ENCODE results near the gene SLC37A1.
A peak's percentile ranks its signal among the peaks of the same experiment; 100 is the strongest.

Gene SLC37A1

DNA sequence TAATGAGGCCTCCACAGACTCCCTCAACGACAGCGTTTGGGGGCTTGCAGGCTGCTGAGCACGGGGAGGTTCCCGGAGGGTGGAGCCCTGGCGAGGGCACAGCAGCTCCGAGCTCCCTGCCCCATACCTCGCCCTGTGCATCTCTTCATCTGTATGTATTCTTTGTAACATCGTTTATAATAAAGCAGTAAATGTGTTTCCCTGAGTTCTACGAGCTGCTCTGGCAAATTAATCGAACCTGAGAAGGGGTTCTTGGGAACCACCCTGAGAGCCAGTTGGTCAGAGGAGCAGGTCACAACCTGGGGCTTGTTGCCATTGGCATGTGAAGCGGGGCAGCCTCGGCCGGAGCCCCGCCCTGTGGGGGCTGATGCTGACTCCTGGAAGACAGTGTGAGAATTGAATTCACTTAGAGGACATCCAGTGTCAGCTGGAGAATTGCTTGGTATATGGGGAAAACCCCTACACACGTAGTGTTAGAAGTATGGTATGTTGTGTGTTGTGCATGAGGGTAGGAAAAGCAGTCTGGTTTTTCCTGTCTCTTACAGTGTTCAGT, 11.5 kb downstream of the SLC37A1 start:
- H3K4me3 ChIP-seq (ENCODE audit: low read depth, low read length), result peak overlapping the region; percentile 26
- no peak for DNase-seq (ENCODE audit: low read depth)
- TF ChIP-seq, protein P1, sequence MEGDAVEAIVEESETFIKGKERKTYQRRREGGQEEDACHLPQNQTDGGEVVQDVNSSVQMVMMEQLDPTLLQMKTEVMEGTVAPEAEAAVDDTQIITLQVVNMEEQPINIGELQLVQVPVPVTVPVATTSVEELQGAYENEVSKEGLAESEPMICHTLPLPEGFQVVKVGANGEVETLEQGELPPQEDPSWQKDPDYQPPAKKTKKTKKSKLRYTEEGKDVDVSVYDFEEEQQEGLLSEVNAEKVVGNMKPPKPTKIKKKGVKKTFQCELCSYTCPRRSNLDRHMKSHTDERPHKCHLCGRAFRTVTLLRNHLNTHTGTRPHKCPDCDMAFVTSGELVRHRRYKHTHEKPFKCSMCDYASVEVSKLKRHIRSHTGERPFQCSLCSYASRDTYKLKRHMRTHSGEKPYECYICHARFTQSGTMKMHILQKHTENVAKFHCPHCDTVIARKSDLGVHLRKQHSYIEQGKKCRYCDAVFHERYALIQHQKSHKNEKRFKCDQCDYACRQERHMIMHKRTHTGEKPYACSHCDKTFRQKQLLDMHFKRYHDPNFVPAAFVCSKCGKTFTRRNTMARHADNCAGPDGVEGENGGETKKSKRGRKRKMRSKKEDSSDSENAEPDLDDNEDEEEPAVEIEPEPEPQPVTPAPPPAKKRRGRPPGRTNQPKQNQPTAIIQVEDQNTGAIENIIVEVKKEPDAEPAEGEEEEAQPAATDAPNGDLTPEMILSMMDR (IDR thresholded peaks at IDR 0.05; ENCODE audit: control insufficient read depth, extremely low read depth, insufficient read depth), result no peak

DNA sequence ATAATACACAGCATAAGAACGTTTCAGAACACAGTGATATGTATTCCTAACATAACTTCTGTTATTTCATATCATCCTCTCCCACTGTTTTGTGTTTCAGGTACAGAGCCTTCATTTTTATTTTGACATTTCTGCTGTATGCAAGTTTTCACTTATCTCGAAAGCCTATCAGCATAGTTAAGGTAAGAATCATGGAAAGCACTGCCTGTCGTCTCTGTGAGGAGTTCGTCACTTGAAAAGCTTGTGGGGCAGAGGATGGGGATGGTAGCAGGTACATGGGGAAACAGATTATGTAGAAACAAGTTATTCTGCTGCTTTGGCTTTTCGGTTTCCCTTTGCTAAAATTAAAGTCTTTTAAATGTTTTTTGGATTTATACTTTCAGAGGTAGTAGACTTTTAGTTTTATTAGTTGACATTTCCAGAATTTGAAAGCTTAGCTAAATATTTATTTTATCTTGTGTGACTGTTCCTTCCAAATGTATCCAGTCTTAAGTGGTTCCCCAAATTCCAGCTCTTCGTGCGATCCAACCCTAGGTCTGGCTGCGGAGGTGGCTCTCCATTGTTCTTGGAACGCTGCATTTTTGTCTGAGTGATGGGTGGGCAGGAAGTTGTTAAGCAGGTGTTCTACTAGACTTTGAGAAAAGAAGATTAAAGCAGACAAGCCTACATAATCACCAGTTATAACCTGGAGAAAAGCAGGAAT, 12.2 kb downstream of the SLC37A1 start:
- H3K4me3 ChIP-seq (ENCODE audit: low read depth, low read length), result no peak overlapping the region
- DNase-seq (ENCODE audit: low read depth), result no peak
- TF ChIP-seq, protein P1 (IDR thresholded peaks at IDR 0.05; ENCODE audit: control insufficient read depth, extremely low read depth, insufficient read depth), result no peak

DNA sequence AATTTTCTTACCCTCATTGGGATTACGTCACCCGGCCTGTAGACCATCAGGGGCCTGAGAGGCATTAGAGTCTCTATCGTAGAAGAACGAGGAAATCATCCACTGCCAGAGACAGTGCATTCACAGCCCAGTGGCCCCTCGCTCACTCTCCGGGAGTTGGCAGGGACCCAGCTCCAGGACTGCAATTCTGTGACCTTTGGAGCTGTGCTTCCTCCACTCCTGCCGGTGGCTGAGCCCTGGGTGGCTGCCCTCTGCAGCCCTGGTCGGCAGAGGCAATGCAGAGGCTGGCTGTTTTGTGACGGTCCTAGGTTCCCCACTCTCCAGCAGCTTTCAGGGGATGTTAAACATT, 12.7 kb downstream of the SLC37A1 start:
- H3K4me3 ChIP-seq (ENCODE audit: low read depth, low read length), result no peak overlapping the region; the same call in 1 of the 2 replicates
- DNase-seq (ENCODE audit: low read depth), result no peak
- TF ChIP-seq, protein P1 (IDR thresholded peaks at IDR 0.05; ENCODE audit: control insufficient read depth, extremely low read depth, insufficient read depth), result no peak

DNA sequence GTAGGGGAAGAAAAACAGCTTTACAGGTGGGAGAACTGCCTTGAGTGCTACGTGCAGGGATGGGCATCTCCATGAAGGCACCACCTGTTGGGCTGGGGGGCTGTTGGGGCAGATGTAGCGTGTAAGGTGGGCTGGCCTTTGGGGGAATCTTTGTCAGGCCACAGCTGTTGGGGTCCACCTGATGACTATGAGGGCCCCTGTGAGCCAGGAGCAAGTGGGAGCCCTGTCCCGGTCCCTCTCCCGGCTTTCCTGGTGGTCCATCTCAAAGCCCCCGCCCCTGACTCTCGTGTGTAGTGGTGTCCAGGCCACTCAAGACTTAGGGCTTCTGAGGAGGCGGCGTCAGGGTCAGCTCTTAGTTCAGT, 13.5 kb downstream of the SLC37A1 start:
- no peak overlapping the region for H3K4me3 ChIP-seq (ENCODE audit: low read depth, low read length)
- no peak for DNase-seq (ENCODE audit: low read depth)
- TF ChIP-seq, protein P1 (IDR thresholded peaks at IDR 0.05; ENCODE audit: control insufficient read depth, extremely low read depth, insufficient read depth), result no peak

DNA sequence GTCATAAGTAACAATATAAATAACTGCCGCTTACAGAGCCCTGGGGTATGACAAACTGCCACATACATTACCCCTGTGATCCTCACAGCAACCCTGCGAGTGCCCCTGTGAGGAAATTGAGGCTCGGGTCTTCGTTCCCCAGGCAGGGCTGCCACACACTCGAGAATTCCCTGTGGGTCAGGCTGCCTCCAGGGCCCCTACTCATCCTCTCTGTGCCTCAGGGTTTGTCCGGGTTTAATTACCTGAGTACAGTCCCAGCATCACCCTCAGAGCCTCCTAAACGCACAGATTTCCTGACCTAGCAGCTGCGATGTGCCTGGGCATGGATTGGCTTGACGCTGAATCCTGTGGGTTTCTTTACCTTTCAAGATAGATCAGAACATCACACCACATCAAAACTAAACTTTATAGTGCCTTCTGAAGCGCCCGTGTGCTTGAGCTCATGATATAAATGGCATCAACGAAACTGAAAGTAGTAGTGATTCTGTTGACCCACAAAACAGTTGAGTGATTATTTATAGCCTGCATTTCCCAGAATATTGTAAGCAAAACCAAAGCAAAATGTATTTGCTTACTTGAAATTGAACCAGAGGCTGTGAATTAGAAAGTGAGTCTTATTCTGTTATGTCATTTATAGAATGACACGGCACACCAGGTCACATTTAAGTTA, 14.0 kb downstream of the SLC37A1 start:
- DNase-seq (ENCODE audit: low read depth), result no peak
- H3K4me3 ChIP-seq (ENCODE audit: low read depth, low read length), result no peak overlapping the region
- TF ChIP-seq, protein P1 (IDR thresholded peaks at IDR 0.05; ENCODE audit: control insufficient read depth, extremely low read depth, insufficient read depth), result no peak

DNA sequence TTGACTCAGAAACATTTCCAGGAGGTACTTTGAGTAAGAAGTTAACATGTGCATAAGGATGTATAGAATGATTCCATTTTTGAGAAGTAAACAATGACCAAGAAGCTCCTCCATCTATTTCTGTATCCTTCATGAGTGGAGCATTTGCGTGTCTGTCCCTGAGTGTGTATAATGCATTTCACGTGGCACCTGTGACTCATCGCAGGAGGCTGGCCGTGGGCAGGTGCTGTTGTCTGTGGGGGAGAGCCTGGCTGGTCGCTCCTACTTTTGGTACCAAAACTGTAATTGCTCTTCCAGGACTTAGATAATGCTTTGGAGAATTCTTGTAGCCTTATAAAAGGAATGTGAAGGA, 16.5 kb downstream of the SLC37A1 start:
- H3K4me3 ChIP-seq (ENCODE audit: low read depth, low read length), result no peak overlapping the region
- no peak for DNase-seq (ENCODE audit: low read depth)
- TF ChIP-seq, protein P1 (IDR thresholded peaks at IDR 0.05; ENCODE audit: control insufficient read depth, extremely low read depth, insufficient read depth), result no peak

All from LNCaP clone FGC (cell line).